Stimulated activated CD8-positive, alpha-beta memory T cell treated with anti-CD3 and anti-CD28 coated beads, Interleukin-15, amount 100 ng/mL, for 48 hours (primary cell): ENCODE data around the gene LRRC3.

Experiments
- DNase-seq, 2 donors: peaks; one replicate each; pipeline ENCODE4 v3.0.0-alpha.2; 2020; ENCODE audit warnings: low read depth in 2 of 2

The LRRC3 gene

GRCh38 chr21:44456915-44457736, 1.8 kb downstream of the LRRC3 start:
- no peak for DNase-seq

GRCh38 chr21:44458971-44459711, 3.8 kb downstream of the LRRC3 start:
- DNase-seq = no peak

- DNase-seq = no peak
These were observed 4.6 kb downstream of the LRRC3 start for GRCh38 chr21:44459712-44460440.

GRCh38 chr21:44460441-44460755, 5.1 kb downstream of the LRRC3 start:
- no peak for DNase-seq

GRCh38 chr21:44461005-44461404, 5.7 kb downstream of the LRRC3 start:
- no peak for DNase-seq

- no peak for DNase-seq
These were observed 6.2 kb downstream of the LRRC3 start for GRCh38 chr21:44461464-44462001.

- DNase-seq = no peak
These were observed 7.0 kb downstream of the LRRC3 start for GRCh38 chr21:44462086-44462833.

GRCh38 chr21:44462834-44463200, 7.5 kb downstream of the LRRC3 start:
- no peak for DNase-seq

GRCh38 chr21:44463724-44464123, 8.4 kb downstream of the LRRC3 start:
- no peak for DNase-seq

- no peak for DNase-seq
These were observed 9.0 kb downstream of the LRRC3 start for GRCh38 chr21:44464351-44464750.

GRCh38 chr21:44466351-44466954, 11.1 kb downstream of the LRRC3 start:
- no peak for DNase-seq

- DNase-seq = no peak
These were observed 11.9 kb downstream of the LRRC3 start for GRCh38 chr21:44466996-44467858.

- no peak for DNase-seq
These were observed 12.5 kb downstream of the LRRC3 start for GRCh38 chr21:44467859-44468195.

GRCh38 chr21:44471341-44471740, 16.0 kb downstream of the LRRC3 start:
- no peak for DNase-seq

- no peak for DNase-seq
These were observed 16.7 kb downstream of the LRRC3 start for GRCh38 chr21:44471996-44472395.

GRCh38 chr21:44473915-44474555, 18.7 kb downstream of the LRRC3 start:
- no peak for DNase-seq

GRCh38 chr21:44475266-44475845, 20.0 kb downstream of the LRRC3 start:
- no peak for DNase-seq

GRCh38 chr21:44477131-44477530, 21.8 kb downstream of the LRRC3 start:
- no peak for DNase-seq

GRCh38 chr21:44477712-44478111, 22.4 kb downstream of the LRRC3 start:
- DNase-seq = no peak
